AG10803 (cell line): ENCODE data around the gene OR10G3.
A peak's percentile ranks its signal among the peaks of the same experiment; 100 is the strongest.
"Not testable (repeated sequence)": the region's sequence is repeated elsewhere in the genome, so short reads cannot be mapped to it uniquely, and the experiment has no call there.

Experiments
- DNase-seq: peaks from one replicate; pipeline ENCODE4 v3.0.0; 2010; ENCODE audit warnings: low read depth
- H3K4me3 ChIP-seq: 2 replicates; pipeline ENCODE4 v1.5.1; 2011; ENCODE audit warnings: mild to moderate bottlenecking, low read length, control low read depth
- CTCF ChIP-seq: conservative IDR thresholded peaks from 2 replicates; pipeline ENCODE4 v1.5.1; 2011; ENCODE audit warnings: mild to moderate bottlenecking, low read length, control low read depth, inconsistent platforms

Gene OR10G3

GRCh38 chr14:21572604-21573003, 7.3 kb downstream of the OR10G3 start:
- DNase-seq = no peak
- H3K4me3 ChIP-seq = no peak overlapping the region
- TF ChIP-seq CTCF = no peak

- H3K4me3 ChIP-seq = no peak overlapping the region
- no peak for DNase-seq
- no peak for TF ChIP-seq CTCF
Observed at GRCh38 chr14:21558703-21559170, 21.1 kb downstream of the OR10G3 start.

GRCh38 chr14:21557084-21557901, 22.6 kb downstream of the OR10G3 start:
- TF ChIP-seq CTCF = peak; percentile 67
- peak overlapping the region; percentile 48 for H3K4me3 ChIP-seq
- peak; percentile 85 for DNase-seq

- DNase-seq = no peak
- no peak overlapping the region for H3K4me3 ChIP-seq
- TF ChIP-seq CTCF = no peak
Observed at GRCh38 chr14:21556378-21557083, 23.3 kb downstream of the OR10G3 start.

- no peak for DNase-seq
- no peak for TF ChIP-seq CTCF
- H3K4me3 ChIP-seq = no peak overlapping the region
Observed at GRCh38 chr14:21553266-21553665, 26.6 kb downstream of the OR10G3 start.

GRCh38 chr14:21544588-21544987, 35.3 kb downstream of the OR10G3 start:
- not testable (repeated sequence) for H3K4me3 ChIP-seq, DNase-seq

- no peak overlapping the region for H3K4me3 ChIP-seq
- DNase-seq = no peak
Observed at GRCh38 chr14:21543963-21544362, 35.9 kb downstream of the OR10G3 start.

More at GRCh38 chr14:21543963-21544362, 35.9 kb downstream of the OR10G3 start:
- no peak for TF ChIP-seq CTCF
